Measurements from ENCODE around the gene TOP1. TPM values are rescaled to one million over a fixed set of nuclear protein-coding genes. Genes with fewer than 3 reads are reported as not detected.

The TOP1 gene
- total and polyA plus RNA-seq, 9 of the 15 experiments (the other 6 are each of a cell fraction or from before 2014, with no cell fraction given) = 26.4 to 127 (median 39.6) TPM

- no peak for TF ChIP-seq KLF13 (tag; IDR thresholded peaks at IDR 0.05; ENCODE audit: borderline replicate concordance, low read depth)
- TF ChIP-seq TEAD2 (tag; IDR thresholded peaks at IDR 0.05) = no peak
- no peak for TF ChIP-seq HMG20B (CRISPR knock-in tag; IDR thresholded peaks at IDR 0.05)
- peak; percentile 19 for TF ChIP-seq ASH1L (IDR thresholded peaks at IDR 0.05; ENCODE audit: borderline replicate concordance, low read depth, partially characterized antibody)
- peak; percentile 66 for TF ChIP-seq NCOR1 (IDR thresholded peaks at IDR 0.05)
- no peak for TF ChIP-seq RBM39 (optimal IDR thresholded peaks at IDR 0.05; ENCODE audit: low read depth, low read length)
- TF ChIP-seq MTA1 (IDR thresholded peaks at IDR 0.05; ENCODE audit: borderline replicate concordance) = peak; percentile 30; the same call in 1 of the 2 replicates
- peak in 1 of 2 experiments; percentile 12; a peak in 1 of 4 replicates for TF ChIP-seq RAD21 (CRISPR knock-in tag; conservative IDR thresholded peaks at IDR 0.05 in 1 of 2, IDR thresholded peaks at IDR 0.05 in 1 of 2)
- TF ChIP-seq TBL1XR1 (IDR thresholded peaks at IDR 0.05; ENCODE audit: low read length in 2 of 2) = peak in 1 of 2 experiments; percentile 42; a peak in 1 of 4 replicates
- peak; percentile 33 for TF ChIP-seq NFIC (IDR thresholded peaks at IDR 0.05)
- no peak for TF ChIP-seq MYBL2 (IDR thresholded peaks at IDR 0.05; ENCODE audit: low read depth)
- no peak for TF ChIP-seq MYBL2 (CRISPR knock-in tag; IDR thresholded peaks at IDR 0.05; ENCODE audit: borderline replicate concordance)
- TF ChIP-seq ZNF280A (IDR thresholded peaks at IDR 0.05; ENCODE audit: low read depth, partially characterized antibody) = no peak
Observed at GRCh38 chr20:41048461-41049301, 20.1 kb downstream of the TOP1 start (continued).
